Keratinocyte (primary cell): Measurements from ENCODE around the gene TMBIM6. TPM values are rescaled to one million over a fixed set of nuclear protein-coding genes. Genes with fewer than 3 reads are reported as not detected.

Source experiments
- DNase-seq: peaks from one replicate; pipeline ENCODE4 v3.0.0-alpha.2; 2011; ENCODE audit warnings: low read depth, missing footprints, low spot score
- FAIRE-seq: peaks from 2 replicates; lab custom pipeline; 2011; peaks lifted over from hg19 to GRCh38; lab: Jason Lieb, UNC
- H2AFZ ChIP-seq: 2 replicates; pipeline ENCODE4 v1.6.0; 2012; ENCODE audit warnings: low read length, control low read depth, inconsistent platforms; ENCODE audit not compliant: control insufficient read depth
- H3K27ac ChIP-seq: 2 replicates; pipeline ENCODE4 v1.5.1; 2011; ENCODE audit warnings: low read length; ENCODE audit not compliant: control insufficient read depth, insufficient read depth
- H3K27me3 ChIP-seq: 3 replicates; pipeline ENCODE4 v1.6.0; 2011; ENCODE audit warnings: low read length; ENCODE audit not compliant: control insufficient read depth, insufficient read depth; ENCODE audit errors: extremely low read depth
- H3K36me3 ChIP-seq, 2 experiments: 2 replicates in 1 of 2; 3 replicates in 1 of 2; pipeline ENCODE4 v1.5.1; 2011; ENCODE audit warnings: low read length in 2 of 2, mild to moderate bottlenecking in 1 of 2; ENCODE audit not compliant: control insufficient read depth in 2 of 2, insufficient read depth in 2 of 2; ENCODE audit errors: extremely low read depth in 1 of 2
- H3K4me1 ChIP-seq: 3 replicates; pipeline ENCODE4 v1.5.1; 2011; ENCODE audit warnings: low read length; ENCODE audit not compliant: control insufficient read depth, insufficient read depth; ENCODE audit errors: extremely low read depth
- H3K4me2 ChIP-seq: 3 replicates; pipeline ENCODE4 v1.6.0; 2011; ENCODE audit warnings: low read depth, low read length; ENCODE audit not compliant: control insufficient read depth, insufficient read depth; ENCODE audit errors: extremely low read depth
- H3K4me3 ChIP-seq, 3 experiments: fragments of 200-600 bp in 1 of 3; sonication (generic) in 1 of 3; 2 replicates in 2 of 3; 3 replicates in 1 of 3; pipeline ENCODE4 v1.5.1; 2011 to 2016; ENCODE audit warnings: low read length in 3 of 3, mild to moderate bottlenecking in 3 of 3, control low read depth in 2 of 3, inconsistent platforms in 1 of 3, low read depth in 1 of 3, mixed read lengths in 1 of 3, mixed run types in 1 of 3, moderate library complexity in 1 of 3; ENCODE audit not compliant: control insufficient read depth in 2 of 3, insufficient read depth in 2 of 3; ENCODE audit errors: extremely low read depth in 1 of 3
- H3K79me2 ChIP-seq: 2 replicates; pipeline ENCODE4 v1.6.0; 2012; ENCODE audit warnings: low read length; ENCODE audit not compliant: control insufficient read depth, insufficient read depth
- H3K9ac ChIP-seq: 3 replicates; pipeline ENCODE4 v1.6.0; 2011; ENCODE audit warnings: low read length; ENCODE audit not compliant: control insufficient read depth, insufficient read depth; ENCODE audit errors: extremely low read depth
- H3K9me1 ChIP-seq: 3 replicates; pipeline ENCODE4 v1.6.0; 2011; ENCODE audit warnings: low read length; ENCODE audit not compliant: control insufficient read depth, insufficient read depth; ENCODE audit errors: extremely low read depth
- H3K9me3 ChIP-seq: 2 replicates; pipeline ENCODE4 v1.5.1; 2012; ENCODE audit warnings: low read depth, low read length; ENCODE audit not compliant: control insufficient read depth
- H4K20me1 ChIP-seq: 3 replicates; pipeline ENCODE4 v1.6.0; 2011; ENCODE audit warnings: low read length; ENCODE audit not compliant: control insufficient read depth, insufficient read depth; ENCODE audit errors: extremely low read depth
- CTCF ChIP-seq, 3 experiments: IDR thresholded peaks in 1 of 3; conservative IDR thresholded peaks in 1 of 3; optimal IDR thresholded peaks in 1 of 3; 2 replicates in 2 of 3; 3 replicates in 1 of 3; pipeline versions ENCODE3 to v1.5.1; 2011; ENCODE audit warnings: low read length in 3 of 3, mild to moderate bottlenecking in 3 of 3, moderate library complexity in 2 of 3, control low read depth in 1 of 3, inconsistent platforms in 1 of 3; ENCODE audit not compliant: insufficient read depth in 2 of 3; ENCODE audit errors: extremely low read depth in 1 of 3
- EZH2 ChIP-seq: IDR thresholded peaks from one replicate; pipeline ENCODE4 v1.6.1; 2012; ENCODE audit warnings: inconsistent platforms, mild to moderate bottlenecking, low read length, moderate library complexity
- dilution Hi-C: fragments of 300-500 bp; cut with MboI; formaldehyde crosslinking; loops from one replicate; pipeline ENCODE4 v1.7.0; 2020; ENCODE audit warnings: low sequenced_read_pairs; ENCODE audit not compliant: extremely low pct_ligation_motif_present
- polyA plus RNA-seq, 5 experiments: library from polyadenylated mRNA; depleted of rRNA in 3 of 5; stranded (reverse) in 3 of 5; stranded (forward) in 1 of 5; unstranded in 1 of 5; fragments of >200 nt; gene quantifications; 1 replicate in 1 of 5; 2 replicates in 3 of 5; 3 replicates in 1 of 5; pipeline versions ENCODE4 v1.2.1 to v1.2.3, GENCODE V29; 2011 to 2012; ENCODE audit warnings: missing spikeins in 2 of 5, low read depth in 1 of 5, low replicate concordance in 1 of 5

The TMBIM6 gene
- polyA plus RNA-seq, 1 donor (not counting 4 experiments of a cell fraction or from before 2014, with no cell fraction given): 668 TPM

GRCh38 chr12:49794811-49795653, 53.7 kb downstream of the TMBIM6 start:
- Histone ChIP-seq H3K79me2 (no peaks in the 10 kb centered on the region), H3K27me3 (no peaks in the 10 kb centered on the region), H3K27ac (no peak overlapping the region), H4K20me1 (no peaks in the 10 kb centered on the region), H3K4me3 (no peak overlapping the region), H2AFZ (no peak overlapping the region), H3K4me2 (no peak overlapping the region), H3K9me1 (no peaks in the 10 kb centered on the region), H3K9me3 (no peaks in the 10 kb centered on the region), H3K36me3 (peaks cover 10 to 43% of the 10 kb centered on the region in 2 experiments), H3K4me1 (no peaks in the 10 kb centered on the region), H3K9ac (no peak overlapping the region)
- DNase-seq (no peak), FAIRE-seq (no peak)
- TF ChIP-seq CTCF (optimal IDR thresholded peaks at IDR 0.05 in 1 of 3, IDR thresholded peaks at IDR 0.05 in 1 of 3, conservative IDR thresholded peaks at IDR 0.05 in 1 of 3; ENCODE audit: extremely low read depth in 1 of 3, insufficient read depth in 2 of 3, low read length in 3 of 3) (no peak), EZH2 (no peak)
- dilution Hi-C loops: no loop called here

GRCh38 chr12:49795654-49796105, 54.3 kb downstream of the TMBIM6 start:
- H3K27ac ChIP-seq: no peak overlapping the region
- H4K20me1 ChIP-seq: no peaks in the 10 kb centered on the region
- no peaks in the 10 kb centered on the region for H3K9me1 ChIP-seq
- dilution Hi-C loops: no loop called here
- H3K4me3 ChIP-seq: no peak overlapping the region
- no peaks in the 10 kb centered on the region for H3K4me1 ChIP-seq
- H3K79me2 ChIP-seq: no peaks in the 10 kb centered on the region
- H3K4me2 ChIP-seq: no peak overlapping the region
- H2AFZ ChIP-seq: no peak overlapping the region
- DNase-seq (no peak), FAIRE-seq (no peak)
- no peak for TF ChIP-seq EZH2
- no peak for TF ChIP-seq CTCF (optimal IDR thresholded peaks at IDR 0.05 in 1 of 3, IDR thresholded peaks at IDR 0.05 in 1 of 3, conservative IDR thresholded peaks at IDR 0.05 in 1 of 3; ENCODE audit: extremely low read depth in 1 of 3, insufficient read depth in 2 of 3, low read length in 3 of 3)
- no peaks in the 10 kb centered on the region for H3K9me3 ChIP-seq
- H3K36me3 ChIP-seq: peaks cover 10 to 46% of the 10 kb centered on the region in 2 experiments
- no peaks in the 10 kb centered on the region for H3K27me3 ChIP-seq
- no peak overlapping the region for H3K9ac ChIP-seq
